ENCODE measurements around the gene IFNA8. TPM values are rescaled to one million over a fixed set of nuclear protein-coding genes. Genes with fewer than 3 reads are reported as not detected.
A peak's percentile ranks its signal among the peaks of the same experiment; 100 is the strongest.

The IFNA8 gene
- total and polyA plus RNA-seq, 7 donors = not detected

DNA sequence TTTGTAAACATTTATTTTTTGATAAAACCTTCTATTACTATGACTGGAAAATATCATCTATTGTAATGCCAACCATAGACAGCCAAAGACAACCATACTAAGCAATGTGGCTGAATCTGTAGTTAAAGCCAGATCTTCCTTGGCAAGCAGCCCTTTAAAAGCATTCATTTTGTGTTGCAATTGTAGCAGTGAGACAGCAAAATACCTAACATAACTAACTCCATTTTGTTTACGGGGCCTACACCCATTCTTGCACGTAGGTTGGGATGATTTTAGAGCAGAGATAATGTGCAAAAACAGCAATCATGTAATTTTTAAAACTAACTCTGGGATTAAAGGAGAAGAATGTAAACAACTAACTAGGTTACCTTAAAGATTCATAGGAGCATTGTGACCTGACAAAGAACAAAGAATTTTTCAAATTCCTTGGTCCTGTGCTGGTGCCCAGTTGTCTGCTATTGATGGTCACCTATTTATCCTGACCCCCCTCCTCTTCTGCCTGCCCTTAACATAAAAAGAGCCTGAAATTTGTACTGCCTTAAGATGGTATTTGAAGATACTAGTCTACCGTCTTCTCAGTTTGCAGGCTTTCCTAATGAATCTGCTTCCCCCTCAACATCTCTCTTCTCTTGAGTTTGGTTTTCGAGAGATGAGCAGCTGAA lies 41.9 kb downstream of the IFNA8 start:
- H3K9me3 ChIP-seq = no peaks in the 10 kb centered on the region
- no peaks in the 10 kb centered on the region for H3K36me3 ChIP-seq
- 82 to 84% methylated on average over 4 of the region's 4 CpGs for WGBS, 2 donors
- H3K4me3 ChIP-seq = no peak overlapping the region
- no peak for DNase-seq
- H3K27me3 ChIP-seq = no peaks in the 10 kb centered on the region
- TF ChIP-seq POLR2A (IDR thresholded peaks at IDR 0.05) = no peak
- TF ChIP-seq POLR2AphosphoS5 (IDR thresholded peaks at IDR 0.05) = no peak
- TF ChIP-seq, protein P1, sequence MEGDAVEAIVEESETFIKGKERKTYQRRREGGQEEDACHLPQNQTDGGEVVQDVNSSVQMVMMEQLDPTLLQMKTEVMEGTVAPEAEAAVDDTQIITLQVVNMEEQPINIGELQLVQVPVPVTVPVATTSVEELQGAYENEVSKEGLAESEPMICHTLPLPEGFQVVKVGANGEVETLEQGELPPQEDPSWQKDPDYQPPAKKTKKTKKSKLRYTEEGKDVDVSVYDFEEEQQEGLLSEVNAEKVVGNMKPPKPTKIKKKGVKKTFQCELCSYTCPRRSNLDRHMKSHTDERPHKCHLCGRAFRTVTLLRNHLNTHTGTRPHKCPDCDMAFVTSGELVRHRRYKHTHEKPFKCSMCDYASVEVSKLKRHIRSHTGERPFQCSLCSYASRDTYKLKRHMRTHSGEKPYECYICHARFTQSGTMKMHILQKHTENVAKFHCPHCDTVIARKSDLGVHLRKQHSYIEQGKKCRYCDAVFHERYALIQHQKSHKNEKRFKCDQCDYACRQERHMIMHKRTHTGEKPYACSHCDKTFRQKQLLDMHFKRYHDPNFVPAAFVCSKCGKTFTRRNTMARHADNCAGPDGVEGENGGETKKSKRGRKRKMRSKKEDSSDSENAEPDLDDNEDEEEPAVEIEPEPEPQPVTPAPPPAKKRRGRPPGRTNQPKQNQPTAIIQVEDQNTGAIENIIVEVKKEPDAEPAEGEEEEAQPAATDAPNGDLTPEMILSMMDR (IDR thresholded peaks at IDR 0.05) = no peak
- H3K27ac ChIP-seq = peak overlapping the region in 1 of 4 donors; percentile 35
- H3K4me1 ChIP-seq = peaks cover 0 to 24% (median 16%) of the 10 kb centered on the region in 4 donors
- intact Hi-C loops (cut with DNase I) = loop anchor here (5.0 kb wide), 1 partner anchor 124 kb away; no protein-coding TSS in a partner anchor

DNA sequence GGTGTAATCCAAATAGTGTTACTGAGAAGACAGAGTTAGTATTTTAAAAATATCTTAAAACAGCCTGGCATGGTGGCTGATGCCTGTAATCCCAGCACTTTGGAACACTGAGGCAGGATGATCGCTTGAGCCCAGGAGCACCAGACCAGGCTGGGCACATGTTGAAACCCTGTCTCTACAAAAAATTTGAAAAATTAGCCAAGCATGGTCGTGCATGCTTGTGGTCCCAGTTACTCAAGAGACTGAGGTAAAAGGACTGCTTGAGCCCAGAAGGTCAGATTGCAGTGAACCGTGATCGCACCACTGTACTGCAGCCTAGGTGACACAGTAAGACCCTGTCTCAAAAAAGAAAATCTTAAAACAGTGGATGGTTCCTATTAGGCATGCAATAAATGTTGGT lies 43.8 kb downstream of the IFNA8 start:
- Histone ChIP-seq H3K27me3 (no peaks in the 10 kb centered on the region), H3K4me3 (no peak overlapping the region), H3K36me3 (no peaks in the 10 kb centered on the region), H3K9me3 (no peaks in the 10 kb centered on the region), H3K4me1 (peaks cover 0 to 12% (median 6%) of the 10 kb centered on the region in 4 donors), H3K27ac (no peak overlapping the region)
- 87 to 88% methylated on average over 4 of the region's 4 CpGs for WGBS, 2 donors
- no peak for DNase-seq
- TF ChIP-seq, protein P1 (IDR thresholded peaks at IDR 0.05) = no peak
- no peak for TF ChIP-seq EP300 (IDR thresholded peaks at IDR 0.05)
- no peak for TF ChIP-seq POLR2AphosphoS5 (IDR thresholded peaks at IDR 0.05)
- TF ChIP-seq POLR2A (IDR thresholded peaks at IDR 0.05) = no peak
- intact Hi-C loops (cut with DNase I) = loop anchor here (5.0 kb wide), 1 partner anchor 125 kb away; no protein-coding TSS in a partner anchor

- Histone ChIP-seq H3K9me3 (no peaks in the 10 kb centered on the region), H3K36me3 (no peaks in the 10 kb centered on the region), H3K4me3 (no peak overlapping the region), H3K27me3 (no peaks in the 10 kb centered on the region), H3K4me1 (peaks cover 0 to 12% (median 6%) of the 10 kb centered on the region in 4 donors), H3K27ac (no peak overlapping the region)
- DNase-seq = no peak
- intact Hi-C loops (cut with DNase I) = loop anchor here (5.0 kb wide), 1 partner anchor 127 kb away; no protein-coding TSS in a partner anchor
- WGBS, 2 donors = 51 to 71% methylated on average over 2 of the region's 2 CpGs
- TF ChIP-seq POLR2A (IDR thresholded peaks at IDR 0.05) (no peak), EP300 (IDR thresholded peaks at IDR 0.05) (no peak), POLR2AphosphoS5 (IDR thresholded peaks at IDR 0.05) (no peak)
- TF ChIP-seq, protein P1 (IDR thresholded peaks at IDR 0.05) = no peak
These were observed 45.2 kb downstream of the IFNA8 start for GRCh38 chr9:21454149-21454548.

GRCh38 chr9:21455320-21455719 lies 46.4 kb downstream of the IFNA8 start:
- H3K4me1 ChIP-seq = peaks cover 0 to 11% (median 5%) of the 10 kb centered on the region in 4 donors
- H3K36me3 ChIP-seq = no peaks in the 10 kb centered on the region
- intact Hi-C loops (cut with DNase I) = no loop called here
- DNase-seq = no peak
- H3K27me3 ChIP-seq = no peaks in the 10 kb centered on the region
- H3K4me3 ChIP-seq = no peak overlapping the region
- H3K27ac ChIP-seq = no peak overlapping the region
- H3K9me3 ChIP-seq = no peaks in the 10 kb centered on the region
- TF ChIP-seq POLR2AphosphoS5 (IDR thresholded peaks at IDR 0.05) = no peak
- TF ChIP-seq, protein P1 (IDR thresholded peaks at IDR 0.05) = peak in 3 of 4 experiments; percentile 40 to 64 (median 61)

Other genes with a start within 250 kb of the IFNA8 start
- gene IFNA21, start 242.5 kb upstream of the IFNA8 start, total RNA-seq = not detected
- not detected for gene IFNA21, start 242.5 kb upstream of the IFNA8 start, polyA plus RNA-seq
- gene IFNA4, start 221.5 kb upstream of the IFNA8 start, total RNA-seq = not detected
- not detected for gene IFNA4, start 221.5 kb upstream of the IFNA8 start, polyA plus RNA-seq
- gene IFNA7, start 206.9 kb upstream of the IFNA8 start, total RNA-seq = not detected
- not detected for gene IFNA7, start 206.9 kb upstream of the IFNA8 start, polyA plus RNA-seq
- not detected for gene IFNA10, start 202.0 kb upstream of the IFNA8 start, total RNA-seq
- gene IFNA10, start 202.0 kb upstream of the IFNA8 start, polyA plus RNA-seq = not detected
- not detected for gene IFNA16, start 191.8 kb upstream of the IFNA8 start, total RNA-seq
- gene IFNA16, start 191.8 kb upstream of the IFNA8 start, polyA plus RNA-seq = not detected
- gene IFNA17, start 180.9 kb upstream of the IFNA8 start, total RNA-seq = not detected
- gene IFNA17, start 180.9 kb upstream of the IFNA8 start, polyA plus RNA-seq = not detected
- not detected for gene IFNA14, start 169.1 kb upstream of the IFNA8 start, total RNA-seq
- gene IFNA14, start 169.1 kb upstream of the IFNA8 start, polyA plus RNA-seq = not detected
- not detected for gene IFNA5, start 103.8 kb upstream of the IFNA8 start, total RNA-seq
- gene IFNA5, start 103.8 kb upstream of the IFNA8 start, polyA plus RNA-seq = not detected
- 10 to 100 TPM; 17.2 to 26.4 (median 22.0) TPM for gene KLHL9, start 73.7 kb upstream of the IFNA8 start, total RNA-seq
- gene KLHL9, start 73.7 kb upstream of the IFNA8 start, polyA plus RNA-seq = 1 to 10 TPM; 8.4 to 9.8 (median 8.8) TPM
- not detected for gene IFNA6, start 58.2 kb upstream of the IFNA8 start, total RNA-seq
- gene IFNA6, start 58.2 kb upstream of the IFNA8 start, polyA plus RNA-seq = not detected
- gene IFNA13, start 41.1 kb upstream of the IFNA8 start, total RNA-seq = not detected
- not detected for gene IFNA13, start 41.1 kb upstream of the IFNA8 start, polyA plus RNA-seq
- gene IFNA2, start 23.7 kb upstream of the IFNA8 start, total RNA-seq = under 1 TPM in 1 of 4 donors, not detected in 3; 0.33 TPM
- gene IFNA2, start 23.7 kb upstream of the IFNA8 start, polyA plus RNA-seq = under 1 TPM in 1 of 3 donors, not detected in 2; 0.06 TPM
- gene IFNA1, start 31.3 kb downstream of the IFNA8 start, total RNA-seq = not detected
- under 1 TPM in 1 of 3 donors, not detected in 2; 0.09 TPM for gene IFNA1, start 31.3 kb downstream of the IFNA8 start, polyA plus RNA-seq
- gene IFNE, start 73.2 kb downstream of the IFNA8 start, total RNA-seq = not detected
- not detected for gene IFNE, start 73.2 kb downstream of the IFNA8 start, polyA plus RNA-seq